Head of caudate nucleus (tissue), 42 donors: ENCODE measurements around the gene AGBL1.
A peak's percentile ranks its signal among the peaks of the same experiment; 100 is the strongest.

Experiments used
- DNase-seq, 42 donors: peaks; one replicate each; pipeline versions ENCODE4 v3.0.0 to v3.0.0-alpha.2; 2020 to 2021; ENCODE audit warnings: mixed read lengths in 7 of 42
- intact Hi-C: fragments of 100-400 bp; cut with DNase I; formaldehyde crosslinking; loops from one replicate; pipeline ENCODE4 v1.15.0; 2022

Gene AGBL1

DNA sequence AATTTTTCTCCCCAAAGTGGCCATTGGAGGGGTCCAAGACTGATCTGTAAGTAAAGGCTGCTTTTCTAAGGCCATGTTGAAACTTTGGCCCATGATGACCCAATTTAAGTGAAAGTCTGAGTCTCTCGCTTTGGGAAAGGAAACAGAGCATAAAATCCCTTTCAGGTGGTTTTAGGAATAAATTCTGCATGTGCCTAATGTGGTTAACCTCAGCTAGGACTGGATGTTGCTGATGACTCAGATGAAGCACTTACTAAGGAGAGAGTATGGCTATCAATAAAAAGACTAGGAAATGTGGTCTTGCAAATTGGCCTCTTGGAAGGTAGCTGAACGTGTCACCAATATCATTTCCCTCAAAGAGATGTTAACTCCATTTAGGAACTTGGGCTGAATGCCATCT is 458.5 kb downstream of the AGBL1 start:
- intact Hi-C loops, result no loop called here
- DNase-seq, result no peak

DNA sequence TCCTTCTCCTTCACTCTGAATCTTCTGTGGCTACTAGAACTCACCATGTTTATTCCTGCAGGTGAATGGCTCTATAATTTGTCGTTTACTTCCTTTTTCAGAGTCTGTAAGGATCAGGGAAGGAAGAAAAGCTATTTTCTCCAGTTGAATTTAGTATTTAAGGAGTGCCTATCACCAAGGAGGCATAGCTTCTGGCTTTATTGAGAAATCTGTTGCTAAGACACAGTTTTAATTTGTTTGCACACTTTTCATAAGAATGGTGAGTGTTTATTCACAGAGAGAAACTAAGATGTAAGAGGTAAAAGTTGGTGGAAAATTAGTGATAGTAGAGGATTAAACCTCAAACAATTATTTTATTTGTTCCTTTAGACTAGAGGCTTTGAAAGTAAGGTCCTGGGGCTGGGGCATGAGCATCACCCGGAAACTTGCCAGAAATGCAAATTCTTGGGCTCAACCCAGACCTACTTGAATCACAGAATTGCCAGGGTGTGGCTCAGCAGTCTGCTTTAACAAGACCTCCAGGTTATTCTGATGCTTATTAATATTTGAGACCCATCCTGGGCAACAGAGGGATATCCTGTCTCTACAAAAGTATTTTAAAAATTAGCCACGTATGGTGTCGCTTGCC is 461.3 kb downstream of the AGBL1 start:
- DNase-seq, result no peak
- intact Hi-C loops, result no loop called here

DNA sequence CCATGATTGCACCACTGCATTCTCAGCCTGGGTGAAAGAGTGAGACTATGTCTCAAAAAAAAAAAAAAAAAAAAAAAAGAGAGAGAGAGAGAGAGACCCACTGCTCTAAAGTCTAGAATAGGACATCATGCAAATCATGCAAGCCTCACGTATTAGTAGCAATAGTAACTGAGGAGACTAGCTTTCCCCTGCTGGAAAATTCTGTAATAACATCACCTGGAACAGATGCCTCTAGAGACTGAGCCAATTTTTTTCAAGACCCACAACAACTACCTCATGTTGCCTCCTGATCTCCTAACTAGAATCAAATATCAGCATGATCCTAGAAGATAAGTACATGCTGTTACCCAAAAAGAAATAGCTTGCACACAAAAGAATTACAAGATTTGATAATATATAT is 461.9 kb downstream of the AGBL1 start:
- intact Hi-C loops, result no loop called here
- DNase-seq, result no peak

DNA sequence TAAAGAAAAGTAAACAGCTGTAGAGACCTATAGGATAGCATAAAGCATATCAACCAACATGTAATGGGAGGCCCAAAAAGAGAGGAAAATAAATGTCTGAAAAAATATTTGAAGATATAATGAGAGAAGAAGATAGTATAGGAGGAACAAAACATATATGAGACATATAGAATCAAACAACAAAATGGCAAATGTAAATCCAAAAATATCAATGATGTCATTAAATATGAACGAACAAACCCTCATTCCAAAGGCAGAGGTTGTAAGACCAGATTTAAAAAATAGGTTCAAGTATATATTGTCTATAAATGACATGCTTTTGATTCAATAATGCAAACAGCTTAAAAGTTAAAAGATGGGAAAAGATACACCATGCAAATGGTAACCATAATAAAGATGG is 470.4 kb downstream of the AGBL1 start:
- intact Hi-C loops, result no loop called here
- no peak for DNase-seq

GRCh38 chr15:86553108-86553507 is 473.4 kb downstream of the AGBL1 start:
- intact Hi-C loops, result no loop called here
- no peak for DNase-seq

DNA sequence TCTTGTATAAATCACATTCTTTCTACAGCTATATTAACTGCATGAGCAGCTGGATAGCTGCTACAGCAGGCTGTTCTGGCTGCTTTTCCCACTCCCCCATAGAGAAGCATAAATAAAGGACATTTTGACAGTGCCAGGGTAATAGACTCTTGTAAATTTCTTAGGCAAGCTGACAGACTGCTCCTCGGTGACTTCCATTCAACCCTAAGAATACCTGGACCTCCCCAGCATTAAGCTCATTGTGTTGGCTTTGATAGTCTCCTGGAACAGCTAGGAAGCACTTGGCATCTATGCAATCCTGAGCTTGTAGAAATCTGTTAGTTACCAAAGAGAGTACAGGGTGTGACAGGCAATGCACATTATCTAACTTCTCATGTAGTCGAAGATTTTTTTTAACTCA is 475.4 kb downstream of the AGBL1 start:
- DNase-seq, result no peak
- intact Hi-C loops, result no loop called here

DNA sequence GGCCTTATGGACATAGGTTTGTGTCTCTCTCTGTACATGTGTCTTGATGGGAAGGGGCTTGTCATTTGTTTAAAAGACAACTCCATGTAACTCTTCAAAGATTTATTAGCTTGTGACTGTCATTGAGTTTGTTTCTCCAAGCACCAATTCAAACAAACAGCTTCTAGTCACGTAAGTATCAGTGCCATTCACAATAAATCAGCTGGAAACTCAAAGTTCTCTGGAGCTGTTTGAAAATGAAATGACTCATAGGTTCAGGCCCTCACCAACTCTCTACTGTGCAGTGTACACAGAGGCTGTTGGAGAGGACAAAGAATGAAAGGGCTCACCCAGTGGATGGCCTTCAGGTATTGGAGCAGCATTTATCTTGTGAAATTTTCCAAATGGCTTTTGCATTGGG is 476.3 kb downstream of the AGBL1 start:
- intact Hi-C loops, result no loop called here
- DNase-seq, result no peak

GRCh38 chr15:86556396-86557017 is 476.8 kb downstream of the AGBL1 start:
- intact Hi-C loops, result no loop called here
- no peak for DNase-seq

- intact Hi-C loops, result no loop called here
- no peak for DNase-seq
Measured at GRCh38 chr15:86557018-86557550, 477.4 kb downstream of the AGBL1 start.

GRCh38 chr15:86558252-86558651 is 478.6 kb downstream of the AGBL1 start:
- intact Hi-C loops, result no loop called here
- no peak for DNase-seq

- intact Hi-C loops, result no loop called here
- no peak for DNase-seq
Measured at GRCh38 chr15:86558686-86559085, 479.0 kb downstream of the AGBL1 start.

GRCh38 chr15:86568378-86568777 is 488.7 kb downstream of the AGBL1 start:
- DNase-seq, result no peak
- intact Hi-C loops, result no loop called here

GRCh38 chr15:86570738-86571137 is 491.1 kb downstream of the AGBL1 start:
- peak in 5 of 42 donors; percentile 7 to 14 (median 9) for DNase-seq
- intact Hi-C loops, result no loop called here

DNA sequence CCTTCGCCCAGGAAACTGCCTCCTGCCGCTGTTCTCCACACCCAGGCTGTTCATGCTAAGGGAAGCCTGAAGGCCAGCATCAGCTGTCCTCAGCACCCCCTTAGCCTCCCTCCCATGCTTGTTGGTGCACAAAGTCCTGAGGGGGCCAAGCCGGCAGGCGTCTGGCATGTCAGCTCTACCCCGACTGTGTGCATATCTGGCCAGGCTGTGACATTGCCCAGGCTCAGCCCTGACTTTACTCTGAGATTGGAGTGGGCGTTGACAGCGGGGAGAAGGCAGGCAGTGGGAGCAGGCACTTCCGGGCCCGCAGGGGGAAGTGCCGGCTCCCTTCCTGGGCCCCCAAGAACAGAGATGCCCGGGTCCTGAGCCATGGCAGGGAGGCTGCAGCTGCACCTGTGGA is 492.2 kb downstream of the AGBL1 start:
- intact Hi-C loops, result no loop called here
- no peak for DNase-seq

- intact Hi-C loops, result no loop called here
- no peak for DNase-seq
Measured at GRCh38 chr15:86572368-86572841, 492.7 kb downstream of the AGBL1 start.

DNA sequence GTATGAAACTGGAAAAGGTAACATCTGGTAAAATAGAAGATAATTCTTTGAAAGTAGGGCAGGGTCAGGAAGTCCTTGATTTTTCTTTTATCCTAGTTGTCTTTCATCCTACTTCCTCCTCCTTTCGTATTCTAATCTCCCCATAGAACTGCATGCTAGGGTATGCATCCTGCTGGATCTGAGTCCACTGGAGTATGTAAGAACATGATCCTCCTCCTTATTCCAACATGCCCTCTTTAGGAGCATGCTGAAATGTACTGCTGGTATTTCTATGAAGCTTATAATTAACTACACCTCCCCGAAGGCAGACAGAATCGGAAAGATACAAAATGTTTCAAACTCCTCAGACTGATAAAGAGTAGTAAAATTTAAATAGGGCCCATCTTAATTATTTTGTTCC is 493.8 kb downstream of the AGBL1 start:
- intact Hi-C loops, result no loop called here
- DNase-seq, result no peak

- intact Hi-C loops, result no loop called here
- no peak for DNase-seq
Measured at GRCh38 chr15:86588413-86588812, 508.7 kb downstream of the AGBL1 start.

DNA sequence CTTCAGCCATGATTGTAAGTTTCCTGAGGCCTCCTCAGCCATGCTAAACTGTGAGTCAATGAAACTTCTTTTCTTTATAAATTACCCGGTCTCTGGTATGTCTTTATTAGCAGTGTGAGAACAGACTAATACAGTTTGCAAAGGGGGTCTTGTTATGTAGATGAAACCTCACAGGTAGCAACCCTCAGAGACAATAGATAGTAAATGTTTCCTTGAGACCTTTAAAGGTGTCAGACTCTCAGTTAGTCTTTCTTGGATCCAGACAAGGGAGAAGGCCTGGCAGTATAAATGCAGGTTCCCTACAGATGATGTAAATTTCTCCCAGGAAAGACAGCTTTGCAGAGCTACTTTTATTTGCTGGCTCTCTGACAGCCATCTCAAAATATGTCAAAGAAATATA is 510.8 kb downstream of the AGBL1 start:
- intact Hi-C loops, result no loop called here
- DNase-seq, result no peak

DNA sequence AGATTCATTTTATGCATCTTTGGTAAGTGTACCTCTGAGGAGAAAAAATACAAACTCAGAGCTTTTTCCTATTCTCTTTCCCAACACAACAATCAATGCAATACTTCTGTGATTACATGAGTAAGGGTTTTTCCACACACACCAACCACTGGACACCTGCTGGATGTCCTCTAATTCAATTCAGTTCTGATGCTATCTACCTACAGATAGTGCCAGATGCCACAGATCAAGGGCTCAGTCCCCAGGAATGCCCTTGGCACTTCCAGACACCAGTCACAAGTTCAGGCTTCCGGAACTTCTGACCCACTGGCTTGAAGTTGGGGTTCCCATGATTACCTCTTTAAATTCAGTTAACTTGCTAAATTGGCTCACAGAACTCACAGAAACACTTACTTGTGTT is 511.5 kb downstream of the AGBL1 start:
- intact Hi-C loops, result no loop called here

DNA sequence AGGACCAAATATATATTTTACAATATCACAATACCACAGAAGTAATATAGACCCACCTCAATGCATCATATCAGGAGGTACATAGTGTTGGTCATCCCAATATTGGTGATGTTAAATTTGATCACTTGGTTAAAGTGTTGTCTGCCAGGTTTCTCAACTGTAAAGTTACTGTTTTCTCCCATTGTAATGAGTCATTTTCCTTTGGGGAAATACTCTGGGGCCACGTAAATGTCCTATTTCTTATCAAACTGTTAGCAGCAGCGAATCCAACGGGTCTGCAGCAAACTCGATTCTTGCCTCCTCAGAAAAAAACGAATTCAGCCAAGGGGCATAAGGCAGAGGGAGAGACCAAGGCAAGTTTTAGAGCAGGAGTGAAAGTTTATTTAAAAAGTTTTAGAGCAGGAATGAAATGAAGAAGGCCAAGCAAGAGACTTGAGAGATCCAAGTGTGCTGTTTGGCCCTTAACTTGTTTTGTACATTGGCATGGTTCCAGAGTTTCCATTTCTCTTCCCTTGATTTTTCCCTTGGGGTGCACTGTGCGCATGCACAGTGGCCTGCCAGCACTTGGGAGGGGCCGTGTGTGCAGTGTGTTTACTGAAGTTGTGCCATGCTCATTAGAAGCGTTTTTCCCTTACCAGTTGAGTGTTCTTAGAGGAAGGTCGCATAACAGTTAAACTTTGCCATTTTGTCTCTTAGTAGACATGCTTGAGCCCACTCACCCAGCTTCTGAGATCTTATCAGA is 512.5 kb downstream of the AGBL1 start:
- no peak for DNase-seq
- intact Hi-C loops, result no loop called here

More for the DNA sequence above, 511.5 kb downstream of the AGBL1 start:
- DNase-seq, result no peak
